ENCODE measurements around the gene CARD11. TPM values are rescaled to one million over a fixed set of nuclear protein-coding genes. Genes with fewer than 3 reads are reported as not detected.

The CARD11 gene
- total RNA-seq, 4 donors from 2014 or later = 0.26 to 2.0 (median 0.70) TPM

- Histone ChIP-seq H3K4me1 (no peaks in the 10 kb centered on the region), H3K4me3 (no peak overlapping the region), H3K36me3 (no peaks in the 10 kb centered on the region), H3K27me3 (peaks cover 0 to 11% (median 0%) of the 10 kb centered on the region in 4 donors), H3K9me3 (peaks cover 0 to 22% (median 9%) of the 10 kb centered on the region in 4 donors), H3K27ac (replicated peaks in 1 of 4) (no peak overlapping the region)
- DNase-seq (ENCODE audit: extremely low spot score) = no peak
- intact Hi-C loops (cut with DNase I) = no loop called here
- WGBS = 100% methylated on average over 3 of the region's 4 CpGs
- TF ChIP-seq POLR2AphosphoS5 (IDR thresholded peaks at IDR 0.05) (no peak), EP300 (IDR thresholded peaks at IDR 0.05) (no peak), CTCF (IDR thresholded peaks at IDR 0.05) (no peak), POLR2A (IDR thresholded peaks at IDR 0.05; ENCODE audit: low read depth) (no peak)
Observed at GRCh38 chr7:3070908-3071307, 27.2 kb upstream of the CARD11 start.

- WGBS = 78% methylated on average over 9 of the region's 10 CpGs
- Histone ChIP-seq H3K36me3 (no peaks in the 10 kb centered on the region), H3K9me3 (peaks cover 0 to 12% (median 3%) of the 10 kb centered on the region in 4 donors)
Observed at GRCh38 chr7:3069771-3070449, 26.2 kb upstream of the CARD11 start.

GRCh38 chr7:3068530-3068929, 24.9 kb upstream of the CARD11 start:
- no peak for DNase-seq (ENCODE audit: extremely low spot score)
- Histone ChIP-seq H3K4me1 (no peaks in the 10 kb centered on the region), H3K36me3 (no peaks in the 10 kb centered on the region), H3K27me3 (peaks cover 0 to 23% (median 0%) of the 10 kb centered on the region in 4 donors), H3K27ac (replicated peaks in 1 of 4) (no peak overlapping the region), H3K4me3 (no peak overlapping the region), H3K9me3 (peaks cover 0 to 12% (median 2%) of the 10 kb centered on the region in 4 donors)
- TF ChIP-seq EP300 (IDR thresholded peaks at IDR 0.05) = no peak
- TF ChIP-seq CTCF (IDR thresholded peaks at IDR 0.05) = no peak
- no peak for TF ChIP-seq POLR2A (IDR thresholded peaks at IDR 0.05; ENCODE audit: low read depth)
- no peak for TF ChIP-seq POLR2AphosphoS5 (IDR thresholded peaks at IDR 0.05)
- 78% methylated on average over 4 of the region's 4 CpGs for WGBS
- intact Hi-C loops (cut with DNase I) = no loop called here

More at GRCh38 chr7:3069771-3070449, 26.2 kb upstream of the CARD11 start:
- TF ChIP-seq EP300 (IDR thresholded peaks at IDR 0.05) (no peak), POLR2A (IDR thresholded peaks at IDR 0.05; ENCODE audit: low read depth) (no peak), CTCF (IDR thresholded peaks at IDR 0.05) (no peak), POLR2AphosphoS5 (IDR thresholded peaks at IDR 0.05) (no peak)
- no peak overlapping the region for H3K4me3 ChIP-seq
- peaks cover 0 to 10% (median 0%) of the 10 kb centered on the region in 4 donors for H3K27me3 ChIP-seq
- H3K4me1 ChIP-seq = no peaks in the 10 kb centered on the region
- no peak for DNase-seq (ENCODE audit: extremely low spot score)
- intact Hi-C loops (cut with DNase I) = no loop called here
- no peak overlapping the region for H3K27ac ChIP-seq (replicated peaks in 1 of 4)

GRCh38 chr7:3067606-3068380, 24.1 kb upstream of the CARD11 start:
- TF ChIP-seq POLR2A (IDR thresholded peaks at IDR 0.05; ENCODE audit: low read depth) = no peak
- TF ChIP-seq EP300 (IDR thresholded peaks at IDR 0.05) = no peak
- TF ChIP-seq POLR2AphosphoS5 (IDR thresholded peaks at IDR 0.05) = no peak
- Histone ChIP-seq H3K9me3 (peaks cover 0 to 12% (median 2%) of the 10 kb centered on the region in 4 donors), H3K27ac (replicated peaks in 1 of 4) (no peak overlapping the region), H3K36me3 (no peaks in the 10 kb centered on the region), H3K4me1 (no peaks in the 10 kb centered on the region), H3K27me3 (peaks cover 0 to 30% (median 0%) of the 10 kb centered on the region in 4 donors), H3K4me3 (no peak overlapping the region)
- intact Hi-C loops (cut with DNase I) = no loop called here
- WGBS = 83% methylated on average over 2 of the region's 2 CpGs
- DNase-seq (ENCODE audit: extremely low spot score) = no peak

- H3K4me1 ChIP-seq = no peaks in the 10 kb centered on the region
- H3K27ac ChIP-seq (replicated peaks in 1 of 4) = no peak overlapping the region
- no peaks in the 10 kb centered on the region for H3K36me3 ChIP-seq
- peaks cover 0 to 31% (median 0%) of the 10 kb centered on the region in 4 donors for H3K27me3 ChIP-seq
- 67% methylated on average over 3 of the region's 3 CpGs for WGBS
- intact Hi-C loops (cut with DNase I) = no loop called here
- peaks cover 0 to 12% (median 2%) of the 10 kb centered on the region in 4 donors for H3K9me3 ChIP-seq
- TF ChIP-seq POLR2AphosphoS5 (IDR thresholded peaks at IDR 0.05) (no peak), POLR2A (IDR thresholded peaks at IDR 0.05; ENCODE audit: low read depth) (no peak), EP300 (IDR thresholded peaks at IDR 0.05) (no peak), CTCF (IDR thresholded peaks at IDR 0.05) (no peak)
- no peak for DNase-seq (ENCODE audit: extremely low spot score)
- no peak overlapping the region for H3K4me3 ChIP-seq
Observed at GRCh38 chr7:3067193-3067592, 23.5 kb upstream of the CARD11 start.

All from esophagus muscularis mucosa (tissue), 4 donors.